ENCODE measurements around the gene IL1A. TPM values are rescaled to one million over a fixed set of nuclear protein-coding genes. Genes with fewer than 3 reads are reported as not detected.

The IL1A gene
- total and polyA plus RNA-seq, 2 donors (not counting 3 experiments of a cell fraction or from before 2014, with no cell fraction given): 0.29 to 1.4 TPM

- no peak for TF ChIP-seq MAX (IDR thresholded peaks at IDR 0.05; ENCODE audit: insufficient read depth, insufficient read length)
- TF ChIP-seq GATA2 (IDR thresholded peaks at IDR 0.05; ENCODE audit: insufficient read depth, insufficient read length, low read depth, low read length): no peak
- TF ChIP-seq CTCF (IDR thresholded peaks at IDR 0.05; ENCODE audit: extremely low read depth in 1 of 2, insufficient read depth in 1 of 2, low read depth in 1 of 2, low read length in 2 of 2): no peak
- no peak for TF ChIP-seq POLR2A (IDR thresholded peaks at IDR 0.05; ENCODE audit: low read depth, low read length)
- no peak for TF ChIP-seq JUN (IDR thresholded peaks at IDR 0.05; ENCODE audit: borderline replicate concordance, insufficient read depth, insufficient read length, low read depth)
- TF ChIP-seq POLR2AphosphoS5 (IDR thresholded peaks at IDR 0.05; ENCODE audit: insufficient read depth, low read depth, low read length): no peak
- TF ChIP-seq EZH2 (IDR thresholded peaks at IDR 0.05; ENCODE audit: borderline replicate concordance, low read depth, low read length, severe bottlenecking): no peak
- TF ChIP-seq FOS (IDR thresholded peaks at IDR 0.05; ENCODE audit: borderline replicate concordance, insufficient read depth, low read length): no peak
- TF ChIP-seq MYC (IDR thresholded peaks at IDR 0.05; ENCODE audit: low read depth, low read length): no peak
- CTCF ChIA-PET: interaction anchor here (1.3 to 1.4 kb wide), 2 partner anchors 30 to 162 kb away, joined by 3 read pairs; no protein-coding TSS in a partner anchor
- Histone ChIP-seq H3K9ac (replicated peaks; ENCODE audit: extremely low read depth, insufficient read depth, low read length) (no peak overlapping the region), H3K9me3 (replicated peaks; ENCODE audit: control insufficient read depth, insufficient read depth, low read length) (no peaks in the 10 kb centered on the region), H3K79me2 (ENCODE audit: control insufficient read depth, insufficient read depth, low read length) (no peaks in the 10 kb centered on the region), H2AFZ (ENCODE audit: low read depth, low read length) (no peak overlapping the region), H3K36me3 (ENCODE audit: control insufficient read depth in 2 of 2, extremely low read depth in 1 of 2, insufficient read depth in 2 of 2, low read length in 2 of 2) (no peaks in the 10 kb centered on the region), H3K27ac (ENCODE audit: insufficient read depth, low read depth, low read length) (no peak overlapping the region), H3K27me3 (ENCODE audit: control insufficient read depth in 2 of 2, insufficient read depth in 2 of 2, low read length in 2 of 2) (no peaks in the 10 kb centered on the region), H3K9me1 (replicated peaks; ENCODE audit: control insufficient read depth, extremely low read depth, insufficient read depth, low read length) (no peaks in the 10 kb centered on the region), H3K4me3 (replicated peaks in 1 of 3; ENCODE audit: insufficient read depth in 1 of 3, low read depth in 1 of 3, low read length in 3 of 3) (no peak overlapping the region), H4K20me1 (replicated peaks; ENCODE audit: control insufficient read depth, extremely low read depth, insufficient read depth, low read length) (no peaks in the 10 kb centered on the region), H3K4me2 (ENCODE audit: insufficient read depth, low read length) (no peak overlapping the region), H3K4me1 (ENCODE audit: control insufficient read depth, extremely low read depth, insufficient read depth, low read length) (peaks cover 20% of the 10 kb centered on the region)
- no TSS peak for BruUV-seq (replicated peaks)
- POLR2A ChIA-PET: no interaction called here
- intact Hi-C loops (cut with micrococcal nuclease) (no loop called here), dilution Hi-C loops (cut with MboI; ENCODE audit: extremely low pct_ligation_motif_present, low sequenced_read_pairs) (no loop called here)
- no peak for DNase-seq (ENCODE audit: low read depth, low spot score)
- no peak for FAIRE-seq
Measured at GRCh38 chr2:112779598-112779997, 4.7 kb downstream of the IL1A start.

Data from endothelial cell of umbilical vein (primary cell).